ENCODE results near the gene ZNF790. TPM values are rescaled to one million over a fixed set of nuclear protein-coding genes. Genes with fewer than 3 reads are reported as not detected.

Gene ZNF790
- 6.2 and 7.4 TPM in 2 replicates for total RNA-seq

DNA sequence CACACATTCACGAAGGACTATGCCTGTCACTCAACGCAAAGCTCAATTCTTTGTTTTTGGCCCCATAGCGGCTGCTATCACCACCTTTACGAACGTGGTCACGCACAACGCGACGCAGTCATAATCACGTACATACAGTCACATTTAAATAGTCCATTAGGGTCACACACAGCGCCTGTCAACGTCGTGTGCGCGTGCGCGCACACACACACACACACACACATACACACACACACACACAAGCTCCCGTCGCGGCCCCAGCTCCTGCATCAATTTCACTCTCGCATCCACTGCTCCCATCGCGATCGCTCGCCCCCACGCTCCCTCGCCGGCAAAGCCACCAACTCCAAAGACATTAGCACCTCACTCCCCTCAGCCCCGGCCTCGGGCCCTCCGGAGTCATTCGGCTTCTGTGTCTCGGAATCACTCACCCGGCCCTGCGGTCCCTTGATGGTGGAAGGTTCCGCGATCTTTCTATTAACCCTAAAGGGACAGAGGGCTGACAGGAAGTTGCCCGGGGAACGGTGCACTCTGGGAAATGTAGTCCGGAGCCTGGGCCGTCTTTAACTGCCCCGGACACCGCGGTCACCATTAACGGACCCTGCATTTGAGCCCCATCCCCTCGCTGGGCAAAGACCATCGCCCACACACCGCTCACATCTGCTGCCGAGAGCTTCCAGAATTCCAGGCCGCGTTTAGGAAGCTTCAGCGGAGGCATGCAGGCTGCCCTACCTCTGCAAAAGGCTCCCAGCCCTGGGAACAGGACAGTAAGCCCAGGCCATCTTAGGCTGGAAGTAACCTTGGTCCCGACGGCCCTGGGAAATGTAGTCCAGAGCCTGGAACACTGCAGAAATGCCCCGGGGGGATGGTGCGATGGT lies at the start of gene ZNF790:
TSS of gene ZNF790 (minus strand) at position 482 of the 878 bp plus-strand sequence. CDS start 12,768 bp downstream, outside the sequence.

DNA sequence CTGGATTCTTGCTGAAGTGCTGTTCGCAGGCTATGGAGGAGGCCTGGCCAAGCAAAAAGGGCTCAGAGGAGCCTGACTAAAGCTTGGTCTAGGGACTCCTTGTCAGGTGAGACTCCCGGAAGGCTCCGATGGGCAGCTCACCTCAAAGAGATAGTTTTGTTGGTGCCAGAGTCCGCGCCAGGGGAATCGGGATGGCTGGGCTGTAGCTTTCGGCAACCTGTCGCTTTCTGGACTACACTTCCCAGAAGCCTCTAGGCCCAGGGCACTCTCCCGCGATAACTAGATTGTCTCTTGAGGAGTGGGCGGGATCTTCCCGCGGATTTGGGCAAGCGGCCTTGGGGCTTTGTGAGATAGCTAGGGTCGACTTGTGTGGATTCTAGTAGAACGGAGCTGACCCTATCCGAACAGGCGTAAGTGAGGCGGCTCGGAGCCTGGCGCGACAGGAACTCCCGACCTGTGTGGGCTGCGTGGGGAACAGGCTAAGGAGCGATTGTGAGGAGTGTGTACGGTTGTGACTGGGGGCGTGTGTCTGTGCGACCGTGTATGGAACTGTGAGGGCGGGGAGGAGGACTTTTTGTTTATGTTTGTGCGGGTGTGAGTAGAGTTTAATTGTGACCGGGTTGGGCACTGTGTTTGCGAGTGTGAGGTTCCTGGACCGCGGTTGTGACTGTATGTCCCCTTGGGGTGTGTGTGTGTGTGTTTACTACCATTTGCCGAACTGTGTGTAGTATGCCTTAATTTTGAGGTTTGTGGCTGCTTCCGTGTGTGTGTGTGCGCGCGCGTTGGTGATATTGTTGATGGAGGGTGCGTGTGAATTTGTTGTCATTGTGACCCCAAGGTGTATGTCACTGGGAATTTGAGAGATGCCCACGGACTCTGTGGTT lies 12.6 kb upstream of the ZNF790 start, which contains the start of gene ZNF345:
TSS of gene ZNF345 (plus strand) at position 318 of the 884 bp plus-strand sequence. CDS start 25,955 bp downstream, outside the sequence.

DNA sequence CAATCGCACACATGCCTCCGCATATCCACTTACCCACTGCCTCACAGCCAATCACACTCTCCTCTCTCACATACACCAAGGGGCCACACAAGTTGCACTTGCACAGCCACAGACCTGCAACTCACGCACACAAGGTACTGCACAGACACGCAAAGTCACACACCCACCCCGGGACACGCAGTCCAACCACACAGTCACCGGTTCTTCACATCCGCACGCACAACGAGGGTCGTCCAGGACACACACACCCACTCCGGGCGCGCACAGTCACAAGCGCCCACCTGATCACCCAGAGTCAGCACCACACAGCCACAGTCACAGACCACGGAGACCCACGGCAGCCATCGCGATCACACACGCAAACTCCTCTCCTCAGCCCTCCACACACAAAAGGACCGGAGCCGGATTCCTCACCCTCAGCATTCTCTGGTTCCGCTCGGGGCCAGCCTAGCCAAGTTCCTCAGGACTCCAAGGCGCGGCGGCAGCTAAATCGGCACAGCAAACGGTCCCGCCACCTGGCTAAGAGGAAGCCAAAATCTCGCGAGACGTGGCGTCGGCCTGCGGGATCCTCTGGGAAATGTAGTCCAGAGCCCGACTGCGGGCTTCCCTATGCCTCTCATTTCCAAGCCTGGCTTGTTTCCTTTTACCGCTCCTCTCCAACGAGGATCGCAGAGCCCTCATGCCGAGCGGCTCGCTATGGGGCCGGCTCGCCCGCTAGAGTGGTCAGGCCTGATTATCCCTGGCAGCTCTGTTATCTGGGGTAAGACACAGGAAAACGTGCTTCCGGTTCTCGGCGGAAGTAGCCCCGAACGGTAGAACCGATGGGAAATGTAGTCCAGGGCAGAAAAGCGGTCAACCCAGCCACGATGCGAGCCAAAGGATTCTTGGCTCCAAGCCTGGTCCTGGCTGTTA lies 65.6 kb downstream of the ZNF790 start, which contains the start of gene ZNF850:
TSS of gene ZNF850 (minus strand) at position 497 of the 912 bp plus-strand sequence. CDS start 10,201 bp downstream, outside the sequence.

Small RNAs within 50 kb of the gene (small RNA-seq; reads per million reads assigned to genes)
- gene RF00019 = not detected

Other genes with a start within 250 kb of the ZNF790 start
- 6.5 and 6.9 TPM in 2 replicates for gene ZNF382, start 233.1 kb downstream of the ZNF790 start, total RNA-seq
- gene ZNF461, start 171.6 kb downstream of the ZNF790 start, total RNA-seq = 7.7 and 9.3 TPM in 2 replicates
- gene ZNF567, start 150.8 kb downstream of the ZNF790 start, total RNA-seq = 7.6 and 8.0 TPM in 2 replicates
- 4.7 and 5.5 TPM in 2 replicates for gene ZNF850, start 65.6 kb downstream of the ZNF790 start, total RNA-seq
- gene ZNF345, start 12.5 kb upstream of the ZNF790 start, total RNA-seq = 3.2 and 4.6 TPM in 2 replicates
- 2.0 and 2.5 TPM in 2 replicates for gene ZNF829, start 77.9 kb upstream of the ZNF790 start, total RNA-seq
- gene ZNF568, start 77.9 kb upstream of the ZNF790 start, total RNA-seq = 5.7 and 6.4 TPM in 2 replicates
- 4.8 and 5.6 TPM in 2 replicates for gene ZNF420, start 240.0 kb upstream of the ZNF790 start, total RNA-seq

All from thoracic aorta endothelial cell (primary cell).